ENCODE measurements around the gene DCAF8.

The DCAF8 gene

DNA sequence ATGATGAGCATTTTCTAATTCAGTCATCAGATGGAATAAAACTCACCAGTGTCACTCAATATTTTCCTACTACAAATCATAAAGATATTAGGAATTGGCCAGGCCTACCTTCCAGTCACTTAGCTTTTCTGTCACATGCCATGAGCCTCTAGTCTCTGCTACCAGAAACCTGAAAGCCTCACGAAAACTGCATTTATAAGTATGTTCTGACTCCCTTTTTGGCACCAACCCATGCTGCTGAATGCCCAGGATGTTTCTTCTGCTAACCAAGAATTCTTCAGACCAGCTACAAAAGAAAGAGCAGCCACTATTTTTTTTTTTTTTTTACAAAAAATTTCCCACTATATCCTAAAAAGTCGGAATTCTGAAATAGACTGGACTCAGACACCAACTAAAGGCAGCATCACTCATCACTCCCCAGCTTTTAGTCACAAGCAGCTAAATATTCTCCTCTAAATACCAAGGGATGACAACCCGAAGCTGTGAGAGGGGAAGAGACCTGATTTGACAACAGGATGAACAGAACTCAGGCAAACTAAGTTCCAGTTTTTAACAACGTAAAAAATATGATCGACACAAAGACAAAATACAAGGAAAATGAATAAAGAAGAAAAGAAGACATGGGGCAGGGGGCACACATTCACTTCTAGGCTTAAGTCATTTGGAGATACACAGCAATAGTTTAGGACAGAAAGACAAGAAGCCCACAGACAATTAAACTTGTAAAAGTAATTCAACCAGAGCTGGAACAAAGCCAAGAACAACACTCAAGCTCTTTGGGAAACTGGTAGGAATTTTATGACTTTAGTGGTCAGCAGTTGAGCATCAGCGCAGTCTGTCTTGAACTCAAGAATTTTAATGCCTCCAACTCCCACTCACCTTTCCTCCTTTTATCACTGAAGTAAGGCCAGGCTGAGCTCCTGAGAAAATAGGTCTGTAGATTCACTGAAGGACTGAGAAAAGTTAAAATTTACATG is 1.7 kb downstream of the DCAF8 start:
- DNase-seq, result peak; percentile 30

GRCh38 chr1:160258177-160258798 is 4.1 kb downstream of the DCAF8 start:
- no peak for DNase-seq

- no peak for DNase-seq
Observed at GRCh38 chr1:160257411-160258015, 4.8 kb downstream of the DCAF8 start.

DNA sequence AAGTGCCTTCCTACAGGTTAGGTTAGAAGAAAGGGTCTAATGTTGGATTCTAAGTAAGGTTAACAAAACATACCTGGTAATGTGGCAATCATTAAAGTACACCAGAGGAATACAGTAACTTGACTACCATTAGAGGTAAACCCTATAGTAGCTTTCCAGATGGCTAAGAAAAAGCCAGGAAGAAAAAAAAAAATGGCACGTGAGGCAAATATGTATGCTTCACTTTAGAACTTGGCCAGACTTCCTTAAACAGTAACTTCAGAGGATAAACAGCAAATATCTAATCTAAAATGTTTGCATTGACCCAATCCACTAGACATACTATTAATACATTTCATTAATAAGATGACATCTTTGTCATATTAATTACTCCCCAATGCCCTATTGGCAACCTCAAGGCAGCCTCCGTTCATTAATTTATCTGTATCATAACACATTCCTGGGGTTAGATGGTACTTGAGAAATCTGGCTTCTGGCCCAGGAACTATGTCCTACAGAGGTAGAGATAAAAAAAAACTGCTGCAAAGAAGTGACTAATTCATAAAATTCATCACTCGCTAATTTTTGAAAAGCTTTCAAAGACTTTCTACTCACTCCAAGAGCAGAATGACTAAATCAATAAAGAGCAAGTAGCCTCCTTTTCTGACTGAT is 5.8 kb downstream of the DCAF8 start:
- no peak for DNase-seq

GRCh38 chr1:160255781-160256300 is 6.5 kb downstream of the DCAF8 start:
- no peak for DNase-seq

GRCh38 chr1:160251687-160252526 is 10.4 kb downstream of the DCAF8 start:
- DNase-seq, result peak; percentile 50

- peak; percentile 69 for DNase-seq
Observed at GRCh38 chr1:160251011-160251410, 11.3 kb downstream of the DCAF8 start.

- no peak for DNase-seq
Observed at GRCh38 chr1:160247053-160247452, 15.3 kb downstream of the DCAF8 start.

GRCh38 chr1:160245434-160245833 is 16.9 kb downstream of the DCAF8 start:
- DNase-seq, result no peak

DNA sequence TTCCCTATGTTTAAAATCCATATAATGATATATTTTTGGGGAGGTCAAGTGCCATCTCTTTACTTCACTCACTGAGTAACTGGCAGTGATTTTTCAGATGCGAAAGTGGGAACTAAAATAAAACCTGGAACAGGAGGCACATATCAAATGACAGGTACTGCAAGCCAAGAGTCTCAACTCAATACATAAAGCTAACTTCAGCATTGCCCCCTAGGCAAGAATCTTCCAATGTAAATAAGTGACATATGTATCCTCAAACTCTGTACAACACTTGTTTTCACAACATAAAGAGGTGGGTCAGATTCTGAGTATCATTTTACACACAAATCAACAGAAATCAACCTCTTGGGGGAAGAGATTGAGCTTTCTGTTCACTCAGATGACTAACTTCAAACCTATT is 18.1 kb downstream of the DCAF8 start:
- DNase-seq, result peak; percentile 58

- DNase-seq, result peak; percentile 42
Observed at GRCh38 chr1:160243767-160244166, 18.6 kb downstream of the DCAF8 start.

DNA sequence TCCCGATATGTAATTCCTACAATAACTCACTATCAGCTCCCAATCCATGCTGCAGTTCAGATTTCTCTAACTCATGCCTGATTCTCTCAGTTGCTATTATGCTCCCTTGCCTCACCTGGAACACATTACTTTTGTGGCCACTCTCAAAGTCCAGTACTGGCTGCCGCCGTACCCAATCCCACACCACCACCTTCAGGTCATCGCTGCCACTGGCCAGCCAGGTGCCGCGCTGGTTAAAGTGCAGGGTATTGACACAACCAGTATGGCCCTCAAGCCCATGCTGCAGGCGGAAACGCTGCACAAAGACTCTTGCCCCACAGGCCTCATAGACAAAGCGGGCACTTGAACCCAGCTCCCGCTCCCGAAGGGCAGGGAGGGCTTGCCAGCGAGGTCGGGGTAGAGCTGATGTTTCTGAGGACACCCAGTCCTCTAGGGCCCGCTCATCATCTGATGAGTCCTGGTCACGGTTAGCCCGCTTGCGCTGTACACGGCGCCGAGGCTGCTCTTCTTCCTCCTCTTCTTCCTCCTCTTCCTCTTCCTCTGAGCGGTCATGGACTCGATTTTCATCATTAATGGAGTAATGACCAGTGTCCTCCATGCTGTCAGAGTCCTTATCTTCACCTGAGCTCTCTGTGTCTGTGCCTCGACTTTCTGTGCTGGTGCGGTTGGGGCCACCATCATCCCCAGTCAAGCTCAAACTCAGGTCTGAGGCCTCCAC is 22.6 kb downstream of the DCAF8 start:
- DNase-seq, result no peak

DNA sequence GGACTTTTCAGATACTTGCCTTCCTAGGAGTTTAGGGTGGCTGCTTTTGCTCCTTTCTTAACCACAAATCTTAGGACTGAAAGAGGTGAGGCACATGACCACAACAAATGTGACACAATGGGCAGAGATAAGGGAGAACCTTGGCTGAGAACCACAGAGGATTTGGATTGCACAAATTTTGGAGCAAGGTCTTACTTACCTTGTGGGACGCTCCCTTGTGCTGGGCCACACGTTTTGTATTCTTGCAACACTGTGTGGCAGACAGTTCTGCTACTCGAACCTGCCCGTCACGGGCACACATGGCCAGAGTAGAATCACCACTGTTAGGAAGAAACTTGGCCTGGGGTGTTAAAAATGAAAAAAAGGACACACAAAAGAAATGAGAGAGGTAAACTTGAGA is 23.9 kb downstream of the DCAF8 start:
- DNase-seq, result no peak

DNA sequence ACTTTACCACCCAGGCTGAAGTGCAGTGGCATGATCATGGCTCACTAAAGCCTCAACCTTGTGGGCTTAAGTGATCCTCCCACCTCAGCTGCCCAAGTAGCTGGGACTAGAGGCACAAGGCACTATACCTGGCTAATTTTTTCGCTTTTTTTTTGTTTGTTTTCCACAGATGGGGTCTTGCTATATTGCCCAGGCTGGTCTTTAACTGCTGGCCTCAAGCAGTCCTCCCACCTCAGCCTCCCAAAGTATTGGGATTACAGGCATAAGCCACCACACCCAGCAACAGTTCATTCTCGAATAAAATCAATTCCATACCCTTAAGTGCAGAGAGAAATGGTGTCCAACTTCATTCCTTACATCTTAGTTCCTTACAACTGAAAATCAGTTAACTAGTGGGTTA is 24.8 kb downstream of the DCAF8 start:
- DNase-seq, result no peak

- no peak for DNase-seq
Observed at GRCh38 chr1:160236806-160237205, 25.5 kb downstream of the DCAF8 start.

GRCh38 chr1:160232911-160233310 is 29.4 kb downstream of the DCAF8 start:
- no peak for DNase-seq

DNA sequence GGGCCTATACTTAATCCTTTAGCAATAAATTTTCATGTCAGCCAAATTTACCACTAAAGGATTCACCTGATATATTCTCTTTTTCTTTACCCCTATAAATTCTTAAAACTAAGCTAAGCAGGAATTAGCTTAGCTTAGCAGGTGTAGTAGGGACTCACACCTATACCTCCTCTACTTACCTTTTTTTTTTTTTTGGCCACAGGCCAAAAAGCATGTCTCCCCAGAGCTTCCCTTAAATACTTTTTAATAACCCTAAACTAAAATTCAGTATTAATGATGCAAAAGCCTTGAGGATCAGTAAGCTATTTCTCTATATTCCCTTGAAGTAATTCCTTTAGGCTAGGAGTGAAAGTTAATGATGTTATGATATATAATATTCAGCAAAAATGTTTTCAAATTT is 33.9 kb downstream of the DCAF8 start:
- DNase-seq, result no peak

GRCh38 chr1:160227561-160227960 is 34.8 kb downstream of the DCAF8 start:
- no peak for DNase-seq

GRCh38 chr1:160227034-160227433 is 35.3 kb downstream of the DCAF8 start:
- no peak for DNase-seq

- DNase-seq, result no peak
Observed at GRCh38 chr1:160226623-160227022, 35.7 kb downstream of the DCAF8 start.

- no peak for DNase-seq
Observed at GRCh38 chr1:160225345-160225744, 37.0 kb downstream of the DCAF8 start.

Data from DMS 273 treated with DMSO at 0.1 percent for 48 hours (cell line).